ENCODE measurements around the gene SPATA16. TPM values are rescaled to one million over a fixed set of nuclear protein-coding genes. Genes with fewer than 3 reads are reported as not detected.

The SPATA16 gene
- total and polyA plus RNA-seq, 11 donors, result not detected

- DNase-seq (no peak), ATAC-seq (no peak)
- intact Hi-C loops (cut with DNase I), result no loop called here
- Histone ChIP-seq H3K36me3 (no peaks in the 10 kb centered on the region), H3K27me3 (peaks cover 0 to 3% (median 0%) of the 10 kb centered on the region in 9 donors), H3K9me3 (no peaks in the 10 kb centered on the region), H3K27ac (no peak overlapping the region), H3K4me1 (no peaks in the 10 kb centered on the region), H3K4me3 (no peak overlapping the region)
- no peak for TF ChIP-seq POLR2A (IDR thresholded peaks at IDR 0.05)
- no peak for TF ChIP-seq CTCF (IDR thresholded peaks at IDR 0.05)
- WGBS, 4 donors, result 87 to 97% (median 94%) methylated on average over 2 of the region's 2 CpGs
Observed at GRCh38 chr3:173111321-173111720, 29.7 kb downstream of the SPATA16 start.

- no peak for ATAC-seq
- TF ChIP-seq POLR2A (IDR thresholded peaks at IDR 0.05) (no peak), CTCF (IDR thresholded peaks at IDR 0.05) (no peak)
- Histone ChIP-seq H3K27ac (no peak overlapping the region), H3K36me3 (no peaks in the 10 kb centered on the region), H3K27me3 (peaks cover 0 to 3% (median 0%) of the 10 kb centered on the region in 9 donors), H3K9me3 (peaks cover 0 to 3% (median 0%) of the 10 kb centered on the region in 12 donors), H3K4me3 (no peak overlapping the region), H3K4me1 (no peaks in the 10 kb centered on the region)
- intact Hi-C loops (cut with DNase I), result no loop called here
- WGBS, 4 donors, result 61 to 72% (median 66%) methylated on average over 4 of the region's 4 CpGs
- DNase-seq, result no peak
Observed at GRCh38 chr3:173109143-173109542, 31.9 kb downstream of the SPATA16 start.

- Histone ChIP-seq H3K4me1 (no peaks in the 10 kb centered on the region), H3K4me3 (no peak overlapping the region), H3K27ac (no peak overlapping the region), H3K27me3 (peaks cover 0 to 1% (median 0%) of the 10 kb centered on the region in 9 donors), H3K36me3 (no peaks in the 10 kb centered on the region), H3K9me3 (peaks cover 0 to 16% (median 9%) of the 10 kb centered on the region in 12 donors)
- 80 to 98% (median 89%) methylated on average over 1 of the region's 1 CpG for WGBS, 4 donors
- DNase-seq (no peak), ATAC-seq (no peak)
- intact Hi-C loops (cut with DNase I), result no loop called here
- no peak for TF ChIP-seq CTCF (IDR thresholded peaks at IDR 0.05)
- no peak for TF ChIP-seq POLR2A (IDR thresholded peaks at IDR 0.05)
Observed at GRCh38 chr3:173103469-173103868, 37.6 kb downstream of the SPATA16 start.

GRCh38 chr3:173098959-173099358, 42.1 kb downstream of the SPATA16 start:
- TF ChIP-seq POLR2A (IDR thresholded peaks at IDR 0.05) (no peak), CTCF (IDR thresholded peaks at IDR 0.05) (no peak)
- no peak for DNase-seq
- intact Hi-C loops (cut with DNase I), result no loop called here
- H3K4me1 ChIP-seq, result no peaks in the 10 kb centered on the region
- H3K36me3 ChIP-seq, result no peaks in the 10 kb centered on the region
- H3K27me3 ChIP-seq, result no peaks in the 10 kb centered on the region
- WGBS, 4 donors, result 81 to 86% (median 84%) methylated on average over 1 of the region's 1 CpG
- H3K9me3 ChIP-seq, result peaks cover 0 to 13% (median 9%) of the 10 kb centered on the region in 12 donors
- H3K4me3 ChIP-seq, result no peak overlapping the region
- no peak for ATAC-seq
- no peak overlapping the region for H3K27ac ChIP-seq
